Activated naive CD8-positive, alpha-beta T cell treated with anti-CD3 and anti-CD28 coated beads, Interleukin-2, amount 10 ng/mL, durations not matched to agents 7 days and 5 days (primary cell): ENCODE data around the gene IL13. TPM values are rescaled to one million over a fixed set of nuclear protein-coding genes. Genes with fewer than 3 reads are reported as not detected.

Source experiments
- ATAC-seq: fragments of 150-1000 bp; cut with Tn5 transposase; one replicate; pipeline ENCODE4 v1.10.0; 2021; ENCODE audit warnings: low read depth, moderate library complexity
- POLR2A ChIA-PET: fragments of 350-600 bp; sonication (Branson Sonifier 250); formaldehyde crosslinking; loops from one replicate; lab custom pipeline; 2021; ENCODE audit warnings: antibody characterized with exemption; lab: Charles Lee
- DNase-seq: peaks from one replicate; pipeline ENCODE4 v3.0.0; 2021
- H3K27ac Mint-ChIP-seq: one replicate; pipeline ENCODE4 v1.8.0; 2022; ENCODE audit warnings: mild to moderate bottlenecking, mixed read lengths
- H3K27me3 Mint-ChIP-seq: one replicate; pipeline ENCODE4 v1.8.0; 2022; ENCODE audit warnings: mild to moderate bottlenecking, moderate library complexity, mixed read lengths
- H3K36me3 Mint-ChIP-seq: one replicate; pipeline ENCODE4 v1.8.0; 2021; ENCODE audit warnings: mild to moderate bottlenecking, mixed read lengths
- H3K4me1 Mint-ChIP-seq: one replicate; pipeline ENCODE4 v1.8.0; 2021; ENCODE audit warnings: mixed read lengths
- H3K4me3 Mint-ChIP-seq: one replicate; pipeline ENCODE4 v1.8.0; 2022; ENCODE audit warnings: mild to moderate bottlenecking, moderate library complexity, mixed read lengths
- H3K9me3 Mint-ChIP-seq: one replicate; pipeline ENCODE4 v1.8.0; 2021; ENCODE audit warnings: mixed read lengths
- total RNA-seq, 2 experiments: library from RNA; stranded (reverse); gene quantifications; one replicate each; pipeline ENCODE4 v1.2.3, GENCODE V29; 2021

Gene IL13
- total RNA-seq, 2 experiments from 2014 or later = 0.30 to 0.37 TPM

- H3K27me3 Mint-ChIP-seq = no peaks in the 10 kb centered on the region
- H3K9me3 Mint-ChIP-seq = no peaks in the 10 kb centered on the region
- POLR2A ChIA-PET = interaction anchor here (0.7 kb wide), 1 partner anchor 9 kb away, joined by 3 read pairs; no protein-coding TSS in a partner anchor
- no peak overlapping the region for H3K27ac Mint-ChIP-seq
- ATAC-seq = no peak
- DNase-seq = no peak
- H3K4me3 Mint-ChIP-seq = no peak overlapping the region
- peaks cover 30% of the 10 kb centered on the region for H3K4me1 Mint-ChIP-seq
- peaks cover 10% of the 10 kb centered on the region for H3K36me3 Mint-ChIP-seq
Observed at GRCh38 chr5:132679166-132679565, 21.2 kb downstream of the IL13 start.

- Mint-ChIP-seq H3K36me3 (peaks cover 10% of the 10 kb centered on the region), H3K27ac (no peak overlapping the region), H3K27me3 (no peaks in the 10 kb centered on the region), H3K4me3 (no peak overlapping the region), H3K4me1 (peaks cover 30% of the 10 kb centered on the region), H3K9me3 (no peaks in the 10 kb centered on the region)
- POLR2A ChIA-PET = no interaction called here
- no peak for DNase-seq
- ATAC-seq = no peak
Observed at GRCh38 chr5:132679717-132680380, 21.9 kb downstream of the IL13 start.

- Mint-ChIP-seq H3K9me3 (no peaks in the 10 kb centered on the region), H3K36me3 (peaks cover 14% of the 10 kb centered on the region), H3K4me3 (no peak overlapping the region), H3K27ac (no peak overlapping the region), H3K27me3 (no peaks in the 10 kb centered on the region), H3K4me1 (peaks cover 24% of the 10 kb centered on the region)
- POLR2A ChIA-PET = no interaction called here
- no peak for DNase-seq
- ATAC-seq = no peak
Observed at GRCh38 chr5:132680780-132681475, 23.0 kb downstream of the IL13 start.

- no peak overlapping the region for H3K4me3 Mint-ChIP-seq
- DNase-seq (no peak), ATAC-seq (no peak)
- no peaks in the 10 kb centered on the region for H3K27me3 Mint-ChIP-seq
- POLR2A ChIA-PET = no interaction called here
- peaks cover 21% of the 10 kb centered on the region for H3K4me1 Mint-ChIP-seq
- H3K36me3 Mint-ChIP-seq = peaks cover 12% of the 10 kb centered on the region
- H3K27ac Mint-ChIP-seq = no peak overlapping the region
- H3K9me3 Mint-ChIP-seq = no peaks in the 10 kb centered on the region
Observed at GRCh38 chr5:132681476-132681831, 23.5 kb downstream of the IL13 start.

- Mint-ChIP-seq H3K36me3 (peaks cover 9% of the 10 kb centered on the region), H3K27ac (no peak overlapping the region), H3K4me1 (peaks cover 19% of the 10 kb centered on the region), H3K4me3 (no peak overlapping the region), H3K9me3 (no peaks in the 10 kb centered on the region), H3K27me3 (no peaks in the 10 kb centered on the region)
- POLR2A ChIA-PET = no interaction called here
- ATAC-seq (no peak), DNase-seq (no peak)
Observed at GRCh38 chr5:132681983-132682382, 24.0 kb downstream of the IL13 start.

GRCh38 chr5:132684491-132684890, 26.5 kb downstream of the IL13 start:
- H3K27me3 Mint-ChIP-seq = no peaks in the 10 kb centered on the region
- H3K36me3 Mint-ChIP-seq = peaks cover 13% of the 10 kb centered on the region
- H3K4me3 Mint-ChIP-seq = no peak overlapping the region
- peaks cover 35% of the 10 kb centered on the region for H3K4me1 Mint-ChIP-seq
- DNase-seq (no peak), ATAC-seq (no peak)
- H3K9me3 Mint-ChIP-seq = no peaks in the 10 kb centered on the region
- H3K27ac Mint-ChIP-seq = no peak overlapping the region
- POLR2A ChIA-PET = interaction anchor here (1.5 to 5.6 kb wide), 2 partner anchors 9 to 18 kb away, joined by 4 to 30 read pairs; partner anchors contain the start of gene IL4

GRCh38 chr5:132684922-132685720, 27.1 kb downstream of the IL13 start:
- no peaks in the 10 kb centered on the region for H3K27me3 Mint-ChIP-seq
- DNase-seq = no peak
- peaks cover 14% of the 10 kb centered on the region for H3K36me3 Mint-ChIP-seq
- peak overlapping the region; percentile 29 for H3K4me3 Mint-ChIP-seq
- peaks cover 39% of the 10 kb centered on the region for H3K4me1 Mint-ChIP-seq
- POLR2A ChIA-PET = interaction anchor here (1.5 to 5.6 kb wide), 2 partner anchors 10 to 18 kb away, joined by 4 to 30 read pairs; partner anchors contain the start of gene IL4
- H3K27ac Mint-ChIP-seq = peak overlapping the region; percentile 69
- ATAC-seq = no peak
- H3K9me3 Mint-ChIP-seq = no peaks in the 10 kb centered on the region

GRCh38 chr5:132686193-132686592, 28.2 kb downstream of the IL13 start:
- Mint-ChIP-seq H3K4me1 (peaks cover 37% of the 10 kb centered on the region), H3K27ac (peak overlapping the region; percentile 22), H3K27me3 (no peaks in the 10 kb centered on the region), H3K9me3 (no peaks in the 10 kb centered on the region), H3K4me3 (no peak overlapping the region), H3K36me3 (peaks cover 14% of the 10 kb centered on the region)
- POLR2A ChIA-PET = interaction anchor here (0.5 to 5.6 kb wide), 4 partner anchors 11 to 314 kb away, joined by 3 to 30 read pairs (median 8); partner anchors contain the start of genes IL4 and KIF3A
- DNase-seq (no peak), ATAC-seq (no peak)

- Mint-ChIP-seq H3K4me3 (peak overlapping the region; percentile 48), H3K27ac (peak overlapping the region; percentile 88), H3K27me3 (no peaks in the 10 kb centered on the region), H3K9me3 (no peaks in the 10 kb centered on the region), H3K4me1 (peaks cover 44% of the 10 kb centered on the region), H3K36me3 (peaks cover 16% of the 10 kb centered on the region)
- POLR2A ChIA-PET = interaction anchor here (0.6 to 5.6 kb wide), 11 partner anchors 9 to 418 kb away, joined by 3 to 30 read pairs (median 3); partner anchors contain the start of genes CCNI2, IL13, IL4 and KIF3A
- ATAC-seq = peak; percentile 96
- peak; percentile 66 for DNase-seq
Observed at GRCh38 chr5:132687995-132688394, 30.0 kb downstream of the IL13 start.

- Mint-ChIP-seq H3K4me3 (peak overlapping the region; percentile 48), H3K9me3 (no peaks in the 10 kb centered on the region), H3K27ac (peak overlapping the region; percentile 88), H3K27me3 (no peaks in the 10 kb centered on the region), H3K4me1 (peaks cover 44% of the 10 kb centered on the region), H3K36me3 (peaks cover 18% of the 10 kb centered on the region)
- ATAC-seq (no peak), DNase-seq (no peak)
- POLR2A ChIA-PET = interaction anchor here (0.6 to 5.6 kb wide), 8 partner anchors 10 to 1422 kb away, joined by 3 to 30 read pairs (median 4); partner anchors contain the start of genes CCNI2, IL13, IL4 and KIF3A
Observed at GRCh38 chr5:132688536-132689339, 30.8 kb downstream of the IL13 start.

- H3K4me3 Mint-ChIP-seq = no peak overlapping the region
- DNase-seq (no peak), ATAC-seq (no peak)
- H3K9me3 Mint-ChIP-seq = no peaks in the 10 kb centered on the region
- POLR2A ChIA-PET = interaction anchor here (0.9 to 5.6 kb wide), 3 partner anchors 13 to 50 kb away, joined by 4 to 30 read pairs (median 13); partner anchors contain the start of gene IL4
- H3K4me1 Mint-ChIP-seq = peaks cover 44% of the 10 kb centered on the region
- H3K36me3 Mint-ChIP-seq = peaks cover 19% of the 10 kb centered on the region
- peak overlapping the region; percentile 88 for H3K27ac Mint-ChIP-seq
- H3K27me3 Mint-ChIP-seq = no peaks in the 10 kb centered on the region
Observed at GRCh38 chr5:132689513-132689912, 31.5 kb downstream of the IL13 start.

GRCh38 chr5:132690156-132690555, 32.2 kb downstream of the IL13 start:
- POLR2A ChIA-PET = interaction anchor here (0.9 kb wide), 1 partner anchor 12 kb away, joined by 4 read pairs; no protein-coding TSS in a partner anchor
- Mint-ChIP-seq H3K36me3 (peaks cover 18% of the 10 kb centered on the region), H3K27ac (no peak overlapping the region), H3K4me1 (peaks cover 39% of the 10 kb centered on the region), H3K4me3 (no peak overlapping the region), H3K9me3 (no peaks in the 10 kb centered on the region), H3K27me3 (no peaks in the 10 kb centered on the region)
- DNase-seq (no peak), ATAC-seq (no peak)
